ENCODE results near the gene ARSI.

ARSI gene

DNA sequence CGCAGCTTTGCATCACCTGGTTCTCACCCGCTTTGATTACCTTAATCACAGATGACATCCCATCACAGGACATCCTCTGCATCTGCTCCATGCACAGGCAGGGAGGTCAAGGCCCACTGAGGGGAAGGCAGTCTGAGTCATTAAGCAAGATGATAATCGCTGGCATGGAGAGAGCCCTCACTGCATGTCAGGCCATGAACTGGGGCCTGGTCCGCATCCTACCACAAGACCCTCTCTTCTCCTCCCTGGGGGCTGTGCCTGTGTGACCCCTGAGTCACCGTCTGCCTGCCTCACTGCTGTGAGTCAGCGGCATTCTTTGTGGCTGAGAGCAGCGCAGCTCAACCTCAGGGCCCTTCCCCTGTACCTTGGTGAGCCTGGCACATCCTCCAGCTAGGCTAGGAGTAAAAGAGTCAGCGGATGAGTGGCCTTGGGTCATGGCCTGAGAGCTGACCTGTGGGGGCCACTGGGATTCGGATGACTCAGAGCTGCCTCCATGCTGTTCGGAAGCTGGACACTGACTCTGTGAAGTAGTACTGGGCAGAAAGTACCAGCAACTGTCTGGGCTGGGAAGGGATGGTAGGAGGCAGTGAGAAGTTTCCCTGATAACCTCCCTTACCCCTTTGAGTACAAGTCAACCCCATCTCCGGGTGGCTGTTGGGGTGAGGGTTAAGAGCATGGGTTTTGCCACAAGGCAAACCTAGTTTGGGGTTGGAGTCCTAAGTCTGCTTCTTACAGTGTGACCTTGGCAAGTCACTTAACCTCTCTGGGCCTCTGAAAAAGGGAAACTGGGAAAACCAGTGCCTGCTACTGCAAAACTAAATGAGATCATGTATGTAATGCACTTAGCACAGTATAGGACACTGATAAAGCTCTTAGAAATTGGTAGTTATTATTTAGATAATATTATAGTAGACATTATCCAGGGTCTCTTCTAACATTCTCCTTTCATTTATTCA is 14.6 kb upstream of the ARSI start:
- H3K4me3 ChIP-seq (ENCODE audit: low read length in 2 of 2): no peak overlapping the region
- H3K4me1 ChIP-seq (ENCODE audit: control insufficient read depth, insufficient read depth, low read length): peaks cover 5% of the 10 kb centered on the region
- peaks cover 0 to 4% of the 10 kb centered on the region in 2 donors for H3K9me3 ChIP-seq (ENCODE audit: control insufficient read depth in 2 of 2, low read length in 2 of 2)
- no peak overlapping the region for H3K27ac ChIP-seq (ENCODE audit: low read length)
- no peak overlapping the region for H3K9ac ChIP-seq (ENCODE audit: low read length in 2 of 2)
- no peaks in the 10 kb centered on the region for H3K36me3 ChIP-seq (ENCODE audit: control insufficient read depth in 2 of 2, insufficient read depth in 2 of 2, low read length in 2 of 2)
- H3K27me3 ChIP-seq (ENCODE audit: control insufficient read depth in 1 of 2, insufficient read depth in 2 of 2, low read length in 2 of 2): no peaks in the 10 kb centered on the region

DNA sequence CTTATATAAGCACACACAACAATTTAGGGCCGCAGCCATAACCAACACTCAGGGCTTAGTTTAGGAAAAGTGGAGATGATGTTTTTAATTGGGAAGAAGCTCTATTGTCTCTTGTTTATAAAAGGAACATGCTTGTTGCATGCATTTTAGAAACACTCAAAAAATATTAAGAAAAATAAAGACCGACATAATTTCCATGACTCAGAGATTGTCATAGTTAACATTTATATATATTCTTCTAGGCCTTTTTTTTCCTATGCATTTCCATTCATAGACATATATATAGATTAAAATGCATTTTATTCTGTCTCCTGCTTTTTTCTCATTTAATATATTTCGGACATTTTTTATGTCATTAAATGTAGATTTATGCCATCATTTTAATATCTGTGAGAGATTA is 13.6 kb upstream of the ARSI start:
- H3K27ac ChIP-seq (ENCODE audit: low read length): no peak overlapping the region
- H3K9me3 ChIP-seq (ENCODE audit: control insufficient read depth in 2 of 2, low read length in 2 of 2): no peaks in the 10 kb centered on the region

GRCh38 chr5:150315245-150315644 is 12.5 kb upstream of the ARSI start:
- Histone ChIP-seq H3K4me3 (ENCODE audit: low read length in 2 of 2) (no peak overlapping the region), H3K27me3 (ENCODE audit: control insufficient read depth in 1 of 2, insufficient read depth in 2 of 2, low read length in 2 of 2) (no peaks in the 10 kb centered on the region), H3K36me3 (ENCODE audit: control insufficient read depth in 2 of 2, insufficient read depth in 2 of 2, low read length in 2 of 2) (no peaks in the 10 kb centered on the region), H3K9ac (ENCODE audit: low read length in 2 of 2) (no peak overlapping the region), H3K4me1 (ENCODE audit: control insufficient read depth, insufficient read depth, low read length) (peaks cover 2% of the 10 kb centered on the region), H3K9me3 (ENCODE audit: control insufficient read depth in 2 of 2, low read length in 2 of 2) (no peaks in the 10 kb centered on the region), H3K27ac (ENCODE audit: low read length) (no peak overlapping the region)

More for the DNA sequence above, 13.6 kb upstream of the ARSI start:
- Histone ChIP-seq H3K36me3 (ENCODE audit: control insufficient read depth in 2 of 2, insufficient read depth in 2 of 2, low read length in 2 of 2) (no peaks in the 10 kb centered on the region), H3K9ac (ENCODE audit: low read length in 2 of 2) (no peak overlapping the region), H3K4me3 (ENCODE audit: low read length in 2 of 2) (no peak overlapping the region), H3K4me1 (ENCODE audit: control insufficient read depth, insufficient read depth, low read length) (peaks cover 5% of the 10 kb centered on the region), H3K27me3 (ENCODE audit: control insufficient read depth in 1 of 2, insufficient read depth in 2 of 2, low read length in 2 of 2) (no peaks in the 10 kb centered on the region)

- no peaks in the 10 kb centered on the region for H3K36me3 ChIP-seq (ENCODE audit: control insufficient read depth in 2 of 2, insufficient read depth in 2 of 2, low read length in 2 of 2)
- no peaks in the 10 kb centered on the region for H3K9me3 ChIP-seq (ENCODE audit: control insufficient read depth in 2 of 2, low read length in 2 of 2)
- H3K27ac ChIP-seq (ENCODE audit: low read length): no peak overlapping the region
- peaks cover 2% of the 10 kb centered on the region for H3K4me1 ChIP-seq (ENCODE audit: control insufficient read depth, insufficient read depth, low read length)
- peaks cover 0 to 3% of the 10 kb centered on the region in 2 donors for H3K27me3 ChIP-seq (ENCODE audit: control insufficient read depth in 1 of 2, insufficient read depth in 2 of 2, low read length in 2 of 2)
- no peak overlapping the region for H3K9ac ChIP-seq (ENCODE audit: low read length in 2 of 2)
- H3K4me3 ChIP-seq (ENCODE audit: low read length in 2 of 2): no peak overlapping the region
These were observed 11.4 kb upstream of the ARSI start for GRCh38 chr5:150313921-150314716.

DNA sequence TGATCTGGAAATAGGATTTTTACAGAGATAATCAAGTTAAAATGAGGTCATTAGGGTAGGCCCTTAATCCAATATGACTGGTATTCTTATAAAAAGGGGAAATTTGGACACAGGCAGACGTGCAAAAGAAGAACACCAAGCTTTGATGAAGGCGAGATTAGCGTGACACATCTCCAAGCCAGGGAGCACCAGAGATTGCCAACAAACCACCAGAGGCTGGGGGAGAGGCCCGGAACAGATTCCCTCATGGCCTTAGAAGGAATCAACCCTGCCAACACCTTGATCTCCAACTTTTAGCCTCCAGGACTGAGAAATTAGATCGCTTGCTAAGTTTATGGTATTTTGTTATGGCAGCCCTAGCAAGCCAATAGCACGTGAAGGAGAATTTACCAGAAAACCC is 10.8 kb upstream of the ARSI start:
- Histone ChIP-seq H3K36me3 (ENCODE audit: control insufficient read depth in 2 of 2, insufficient read depth in 2 of 2, low read length in 2 of 2) (no peaks in the 10 kb centered on the region), H3K4me3 (ENCODE audit: low read length in 2 of 2) (no peak overlapping the region), H3K4me1 (ENCODE audit: control insufficient read depth, insufficient read depth, low read length) (no peaks in the 10 kb centered on the region), H3K9ac (ENCODE audit: low read length in 2 of 2) (no peak overlapping the region), H3K9me3 (ENCODE audit: control insufficient read depth in 2 of 2, low read length in 2 of 2) (no peaks in the 10 kb centered on the region), H3K27me3 (ENCODE audit: control insufficient read depth in 1 of 2, insufficient read depth in 2 of 2, low read length in 2 of 2) (peaks cover 0 to 3% of the 10 kb centered on the region in 2 donors), H3K27ac (ENCODE audit: low read length) (no peak overlapping the region)

DNA sequence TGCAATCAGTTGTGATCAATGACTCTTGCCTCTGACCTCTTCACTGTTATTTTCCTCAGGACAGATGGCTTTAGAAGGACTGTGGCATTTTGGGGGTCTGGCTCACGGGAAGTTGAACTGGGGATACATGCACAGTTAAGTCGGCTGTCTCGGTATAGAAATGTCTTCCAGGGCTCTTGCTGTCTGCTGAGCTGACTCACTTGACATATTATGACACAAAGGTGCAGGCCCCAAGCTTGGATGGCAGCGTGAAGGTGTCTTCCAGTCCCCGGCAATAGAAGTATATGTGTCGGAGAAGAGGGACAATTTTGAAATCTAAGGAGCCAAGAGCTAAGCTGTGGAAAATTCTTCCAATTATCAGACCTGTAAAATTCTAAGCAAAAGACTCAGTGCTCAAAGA is 9.8 kb upstream of the ARSI start:
- Histone ChIP-seq H3K9ac (ENCODE audit: low read length in 2 of 2) (no peak overlapping the region), H3K27me3 (ENCODE audit: control insufficient read depth in 1 of 2, insufficient read depth in 2 of 2, low read length in 2 of 2) (peaks cover 0 to 3% of the 10 kb centered on the region in 2 donors), H3K9me3 (ENCODE audit: control insufficient read depth in 2 of 2, low read length in 2 of 2) (no peaks in the 10 kb centered on the region), H3K36me3 (ENCODE audit: control insufficient read depth in 2 of 2, insufficient read depth in 2 of 2, low read length in 2 of 2) (no peaks in the 10 kb centered on the region), H3K4me3 (ENCODE audit: low read length in 2 of 2) (no peak overlapping the region), H3K27ac (ENCODE audit: low read length) (no peak overlapping the region), H3K4me1 (ENCODE audit: control insufficient read depth, insufficient read depth, low read length) (no peaks in the 10 kb centered on the region)

DNA sequence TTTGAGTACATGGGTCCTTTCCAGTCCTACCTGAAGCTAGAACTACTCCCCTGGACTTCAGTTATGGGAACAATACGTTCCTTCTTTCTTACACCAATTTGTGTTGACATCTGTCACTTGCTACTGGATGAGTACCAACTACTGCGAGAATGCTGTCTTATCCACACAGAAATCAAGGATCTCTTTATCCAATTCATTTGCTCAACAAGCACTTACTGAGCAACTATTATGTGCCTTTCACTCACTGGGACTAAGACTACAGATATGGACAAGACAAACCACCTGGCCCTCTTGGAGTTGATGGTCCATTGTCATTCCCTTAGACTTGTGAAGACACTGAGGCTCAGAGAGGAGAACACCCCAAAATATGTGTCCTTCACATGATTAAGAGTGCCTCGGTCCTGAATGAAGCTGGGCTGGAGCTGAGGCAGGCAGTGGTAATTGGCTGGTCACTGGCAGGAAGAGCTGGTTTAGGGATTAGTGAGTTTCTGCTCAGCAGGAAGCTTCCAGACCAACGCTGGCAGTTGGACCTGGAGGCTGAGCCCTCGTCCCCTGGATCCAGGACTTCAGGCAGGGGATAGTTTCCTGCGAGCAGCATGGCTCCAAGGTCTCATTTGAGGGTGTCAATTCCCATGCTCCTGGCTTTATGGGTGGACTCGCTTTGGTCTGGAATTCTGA is 8.4 kb upstream of the ARSI start:
- Histone ChIP-seq H3K4me3 (ENCODE audit: low read length in 2 of 2) (no peak overlapping the region), H3K4me1 (ENCODE audit: control insufficient read depth, insufficient read depth, low read length) (peaks cover 3% of the 10 kb centered on the region), H3K27ac (ENCODE audit: low read length) (no peak overlapping the region)

GRCh38 chr5:150310246-150310645 is 7.5 kb upstream of the ARSI start:
- Histone ChIP-seq H3K9me3 (ENCODE audit: control insufficient read depth in 2 of 2, low read length in 2 of 2) (no peaks in the 10 kb centered on the region), H3K4me1 (ENCODE audit: control insufficient read depth, insufficient read depth, low read length) (peaks cover 3% of the 10 kb centered on the region), H3K9ac (ENCODE audit: low read length in 2 of 2) (no peak overlapping the region), H3K36me3 (ENCODE audit: control insufficient read depth in 2 of 2, insufficient read depth in 2 of 2, low read length in 2 of 2) (no peaks in the 10 kb centered on the region), H3K4me3 (ENCODE audit: low read length in 2 of 2) (no peak overlapping the region), H3K27ac (ENCODE audit: low read length) (no peak overlapping the region), H3K27me3 (ENCODE audit: control insufficient read depth in 1 of 2, insufficient read depth in 2 of 2, low read length in 2 of 2) (peaks cover 0 to 3% of the 10 kb centered on the region in 2 donors)

More for the DNA sequence above, 8.4 kb upstream of the ARSI start:
- no peaks in the 10 kb centered on the region for H3K9me3 ChIP-seq (ENCODE audit: control insufficient read depth in 2 of 2, low read length in 2 of 2)
- H3K27me3 ChIP-seq (ENCODE audit: control insufficient read depth in 1 of 2, insufficient read depth in 2 of 2, low read length in 2 of 2): peaks cover 0 to 3% of the 10 kb centered on the region in 2 donors
- no peaks in the 10 kb centered on the region for H3K36me3 ChIP-seq (ENCODE audit: control insufficient read depth in 2 of 2, insufficient read depth in 2 of 2, low read length in 2 of 2)
- H3K9ac ChIP-seq (ENCODE audit: low read length in 2 of 2): no peak overlapping the region

DNA sequence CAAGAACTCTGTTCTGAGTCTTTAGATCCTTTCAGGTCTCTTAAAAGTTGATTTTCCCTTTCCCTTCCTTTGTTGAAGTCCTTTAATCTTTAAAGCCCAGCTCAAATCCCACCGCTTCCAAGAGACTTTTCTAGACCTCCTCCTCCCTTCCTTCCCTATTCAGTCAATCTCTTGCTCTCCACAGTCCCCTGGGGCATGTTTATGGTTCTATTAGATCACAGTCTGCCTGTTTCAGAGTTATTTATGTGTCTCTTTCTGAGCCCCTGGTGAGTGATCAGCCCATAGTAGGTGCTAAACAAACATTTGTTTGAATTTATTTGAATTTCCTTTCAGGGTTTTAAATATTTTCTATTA is 7.2 kb upstream of the ARSI start:
- Histone ChIP-seq H3K4me1 (ENCODE audit: control insufficient read depth, insufficient read depth, low read length) (peaks cover 6% of the 10 kb centered on the region), H3K9ac (ENCODE audit: low read length in 2 of 2) (no peak overlapping the region), H3K27ac (ENCODE audit: low read length) (no peak overlapping the region), H3K36me3 (ENCODE audit: control insufficient read depth in 2 of 2, insufficient read depth in 2 of 2, low read length in 2 of 2) (no peaks in the 10 kb centered on the region), H3K27me3 (ENCODE audit: control insufficient read depth in 1 of 2, insufficient read depth in 2 of 2, low read length in 2 of 2) (peaks cover 0 to 3% of the 10 kb centered on the region in 2 donors), H3K9me3 (ENCODE audit: control insufficient read depth in 2 of 2, low read length in 2 of 2) (no peaks in the 10 kb centered on the region), H3K4me3 (ENCODE audit: low read length in 2 of 2) (no peak overlapping the region)

- H3K4me1 ChIP-seq (ENCODE audit: control insufficient read depth, insufficient read depth, low read length): peaks cover 8% of the 10 kb centered on the region
- H3K9me3 ChIP-seq (ENCODE audit: control insufficient read depth in 2 of 2, low read length in 2 of 2): no peaks in the 10 kb centered on the region
- peaks cover 0 to 3% of the 10 kb centered on the region in 2 donors for H3K27me3 ChIP-seq (ENCODE audit: control insufficient read depth in 1 of 2, insufficient read depth in 2 of 2, low read length in 2 of 2)
- no peaks in the 10 kb centered on the region for H3K36me3 ChIP-seq (ENCODE audit: control insufficient read depth in 2 of 2, insufficient read depth in 2 of 2, low read length in 2 of 2)
- H3K27ac ChIP-seq (ENCODE audit: low read length): no peak overlapping the region
- no peak overlapping the region for H3K4me3 ChIP-seq (ENCODE audit: low read length in 2 of 2)
- H3K9ac ChIP-seq (ENCODE audit: low read length in 2 of 2): no peak overlapping the region
These were observed 6.6 kb upstream of the ARSI start for GRCh38 chr5:150309101-150309885.
